Bronchial epithelial cell (primary cell): ENCODE data around the gene FGB. TPM values are rescaled to one million over a fixed set of nuclear protein-coding genes. Genes with fewer than 3 reads are reported as not detected.

Experiments
- DNase-seq: peaks from one replicate; pipeline ENCODE4 v3.0.0-alpha.2; 2010; ENCODE audit warnings: low read depth
- FAIRE-seq: peaks from 2 replicates; lab custom pipeline; 2011; peaks lifted over from hg19 to GRCh38; lab: Jason Lieb, UNC
- H3K27me3 ChIP-seq: 2 replicates; pipeline ENCODE4 v1.5.1; 2011; ENCODE audit warnings: low read length; ENCODE audit not compliant: control insufficient read depth, insufficient read depth
- H3K36me3 ChIP-seq: 2 replicates; pipeline ENCODE4 v1.5.1; 2011; ENCODE audit warnings: low read length; ENCODE audit not compliant: control insufficient read depth, insufficient read depth
- H3K4me3 ChIP-seq: 2 replicates; pipeline ENCODE4 v1.5.1; 2011; ENCODE audit warnings: mild to moderate bottlenecking, low read depth, low read length, control low read depth
- CTCF ChIP-seq: IDR thresholded peaks from 2 replicates; pipeline ENCODE4 v1.5.1; 2011; ENCODE audit warnings: mild to moderate bottlenecking, moderate library complexity, low read length, control low read depth, inconsistent platforms; ENCODE audit not compliant: insufficient read depth, severe bottlenecking
- total RNA-seq: library from RNA; depleted of rRNA; stranded (reverse); fragments of >200 nt; gene quantifications from 2 replicates; pipeline ENCODE4 v1.2.1, GENCODE V29; 2014

The FGB gene
- total RNA-seq, 1 donor from 2014 or later, result not detected

DNA sequence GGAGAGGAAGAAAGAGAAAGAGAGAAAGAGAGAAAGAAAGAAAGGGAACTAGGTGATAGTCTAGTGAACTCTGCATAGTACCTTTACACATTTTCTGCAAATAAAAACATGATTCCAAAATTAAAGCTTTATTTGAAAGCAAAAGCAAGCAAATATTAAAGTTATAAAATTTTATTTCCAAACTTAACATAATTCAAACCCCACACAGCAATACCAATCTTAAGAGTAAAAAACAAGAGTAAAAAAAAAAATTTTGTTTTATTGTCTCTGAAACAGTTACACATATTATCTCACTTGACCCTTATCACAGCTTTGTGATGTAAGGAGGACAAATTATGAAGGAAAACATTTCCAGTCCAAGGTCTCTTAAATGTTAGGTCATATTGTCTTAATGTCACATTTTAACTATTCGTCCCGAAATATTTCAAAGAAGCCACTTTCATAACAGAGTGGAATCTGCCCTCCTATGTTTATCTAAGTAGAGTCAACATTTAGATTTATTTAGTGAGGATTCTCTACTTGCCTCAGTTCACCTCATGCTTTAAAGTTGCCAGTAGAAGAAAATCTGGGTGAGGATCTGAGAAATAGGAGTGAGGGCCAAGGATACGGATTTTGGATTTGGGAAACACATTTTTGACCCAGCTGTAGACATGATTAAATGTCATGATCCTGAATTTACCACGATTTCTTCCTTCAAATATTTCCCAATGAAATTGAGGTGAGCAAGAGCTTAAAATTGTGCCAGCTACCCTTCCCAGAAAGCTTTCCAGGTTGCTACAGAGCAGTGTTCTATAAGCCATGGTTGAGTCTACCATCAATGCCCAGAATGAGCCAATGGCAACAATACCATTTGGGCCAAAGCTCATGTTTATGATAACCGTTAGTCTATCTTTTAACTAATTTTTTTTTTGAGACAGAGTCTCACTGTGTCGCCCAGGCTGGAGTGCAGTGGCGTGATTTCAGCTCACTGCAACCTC lies 35.3 kb downstream of the FGB start:
- TF ChIP-seq CTCF, result no peak
- Histone ChIP-seq H3K4me3 (no peak overlapping the region), H3K27me3 (no peaks in the 10 kb centered on the region), H3K36me3 (no peaks in the 10 kb centered on the region)
- DNase-seq (no peak), FAIRE-seq (no peak)

- FAIRE-seq (no peak), DNase-seq (peak; percentile 92)
- Histone ChIP-seq H3K4me3 (no peak overlapping the region), H3K36me3 (no peaks in the 10 kb centered on the region), H3K27me3 (no peaks in the 10 kb centered on the region)
- no peak for TF ChIP-seq CTCF
Observed at GRCh38 chr4:154602404-154603020, 39.7 kb downstream of the FGB start.

- TF ChIP-seq CTCF, result no peak
Observed at GRCh38 chr4:154603033-154603943, 40.5 kb downstream of the FGB start.

DNA sequence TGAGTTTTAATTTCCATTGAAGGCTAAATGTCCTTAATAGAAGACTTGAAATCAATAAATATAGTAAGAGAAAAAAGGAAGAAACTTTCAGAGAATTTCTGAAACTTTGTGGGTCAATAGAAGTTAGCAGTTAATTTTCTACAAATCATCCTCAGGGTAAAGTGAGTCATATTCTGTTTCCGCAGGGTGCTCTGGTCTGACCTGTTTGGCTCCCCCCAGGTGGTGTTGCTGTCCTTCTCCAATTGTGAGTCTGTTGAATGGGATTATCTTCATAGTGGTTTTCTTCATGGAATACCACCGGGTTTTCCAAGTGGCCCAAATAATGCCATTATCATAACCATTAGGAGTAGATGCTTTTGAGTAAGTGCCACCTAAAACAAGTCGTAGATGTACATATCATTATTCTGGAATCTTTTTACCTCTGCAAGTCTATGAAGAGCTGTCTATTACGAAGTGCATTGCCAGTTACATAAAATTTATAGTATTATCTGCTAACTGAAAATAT lies 41.9 kb downstream of the FGB start:
- Histone ChIP-seq H3K4me3 (no peak overlapping the region), H3K36me3 (no peaks in the 10 kb centered on the region), H3K27me3 (no peaks in the 10 kb centered on the region)
- FAIRE-seq (no peak), DNase-seq (peak; percentile 62)
- no peak for TF ChIP-seq CTCF

More at GRCh38 chr4:154603033-154603943, 40.5 kb downstream of the FGB start:
- DNase-seq (no peak), FAIRE-seq (no peak)
- H3K4me3 ChIP-seq, result no peak overlapping the region
- no peaks in the 10 kb centered on the region for H3K27me3 ChIP-seq
- no peaks in the 10 kb centered on the region for H3K36me3 ChIP-seq

GRCh38 chr4:154606728-154607723 lies 44.2 kb downstream of the FGB start:
- Histone ChIP-seq H3K27me3 (no peaks in the 10 kb centered on the region), H3K36me3 (no peaks in the 10 kb centered on the region), H3K4me3 (no peak overlapping the region)
- no peak for FAIRE-seq
- no peak for TF ChIP-seq CTCF
- DNase-seq, result no peak
